Measurements from ENCODE around the gene EDEM2. TPM values are rescaled to one million over a fixed set of nuclear protein-coding genes. Genes with fewer than 3 reads are reported as not detected.
A peak's percentile ranks its signal among the peaks of the same experiment; 100 is the strongest.

The EDEM2 gene
- total and polyA plus RNA-seq, 2 of the 13 experiments (the other 11 are each of a cell fraction or from before 2014, with no cell fraction given) = 33.1 to 46.9 TPM

DNA sequence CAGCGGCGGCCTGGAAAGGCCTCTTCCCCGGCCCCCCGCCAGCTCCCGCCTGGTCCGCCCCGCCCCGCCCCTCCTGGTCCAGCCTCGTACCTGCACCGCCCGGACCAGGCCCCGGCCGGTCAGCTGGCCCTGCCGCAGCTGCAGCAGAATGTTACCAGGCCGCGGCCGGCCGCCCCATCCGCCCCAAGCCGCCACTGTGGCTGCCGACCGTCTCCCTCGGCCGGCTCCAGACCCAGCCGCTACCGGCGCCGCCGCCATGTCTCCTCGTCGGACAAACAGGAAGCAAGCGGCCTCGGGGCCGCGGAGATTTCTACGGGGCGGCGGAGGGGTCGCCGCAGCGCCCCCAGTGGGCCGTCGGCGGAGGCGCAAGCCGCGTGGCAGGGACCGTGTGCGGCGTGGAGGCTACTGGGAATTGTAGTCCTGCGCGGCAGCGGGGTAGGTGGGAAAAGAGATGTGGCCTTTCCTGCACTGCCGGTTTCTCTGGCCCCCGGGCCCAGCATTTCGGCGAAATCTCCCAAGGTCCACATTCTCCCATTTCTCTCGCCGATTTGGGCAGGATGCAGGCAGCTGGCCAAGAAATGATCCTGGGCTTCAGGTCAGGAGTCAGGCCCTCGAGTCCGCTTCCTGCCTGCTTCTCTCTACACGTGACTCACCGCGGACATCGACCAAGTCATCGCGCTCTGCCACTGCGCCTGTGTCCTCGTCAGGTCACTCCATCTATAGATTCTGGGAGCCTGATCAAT, 54.4 kb downstream of the EDEM2 start, which contains the start of gene TRPC4AP (continued):
- TF ChIP-seq, protein P1, sequence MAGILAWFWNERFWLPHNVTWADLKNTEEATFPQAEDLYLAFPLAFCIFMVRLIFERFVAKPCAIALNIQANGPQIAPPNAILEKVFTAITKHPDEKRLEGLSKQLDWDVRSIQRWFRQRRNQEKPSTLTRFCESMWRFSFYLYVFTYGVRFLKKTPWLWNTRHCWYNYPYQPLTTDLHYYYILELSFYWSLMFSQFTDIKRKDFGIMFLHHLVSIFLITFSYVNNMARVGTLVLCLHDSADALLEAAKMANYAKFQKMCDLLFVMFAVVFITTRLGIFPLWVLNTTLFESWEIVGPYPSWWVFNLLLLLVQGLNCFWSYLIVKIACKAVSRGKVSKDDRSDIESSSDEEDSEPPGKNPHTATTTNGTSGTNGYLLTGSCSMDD (CRISPR knock-in tag; IDR thresholded peaks at IDR 0.05) = peak; percentile 8; the same call in 1 of the 2 replicates
- TF ChIP-seq, protein P2, sequence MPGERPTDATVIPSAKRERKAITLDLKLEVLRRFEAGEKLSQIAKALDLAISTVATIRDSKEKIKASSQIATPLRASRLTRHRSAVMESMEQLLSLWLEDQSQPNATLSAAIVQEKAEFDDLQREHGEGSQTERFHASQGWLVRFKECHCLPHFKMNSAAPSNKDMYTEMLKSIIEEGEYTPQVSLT (CRISPR knock-in tag; IDR thresholded peaks at IDR 0.05; ENCODE audit: borderline replicate concordance, low read depth) = no peak; the same call in 1 of the 2 replicates
- TF ChIP-seq SETDB1 (CRISPR knock-in tag; IDR thresholded peaks at IDR 0.05; ENCODE audit: borderline replicate concordance) (no peak), FIP1L1 (IDR thresholded peaks at IDR 0.05; ENCODE audit: borderline replicate concordance, insufficient read depth, low read depth, low read length) (peak; percentile 77; the same call in 1 of the 2 replicates), ZNF841 (CRISPR knock-in tag; IDR thresholded peaks at IDR 0.05; ENCODE audit: borderline replicate concordance) (0 out of 2 replicates have a peak, but pooled peaks have one; percentile 26), SP1 (IDR thresholded peaks at IDR 0.05) (no peak), SP1 (CRISPR knock-in tag; IDR thresholded peaks at IDR 0.05) (no peak; the same call in 1 of the 2 replicates), ZNF569 (CRISPR knock-in tag; IDR thresholded peaks at IDR 0.05; ENCODE audit: borderline replicate concordance) (peak; percentile 93; the same call in 1 of the 2 replicates), CHD2 (IDR thresholded peaks at IDR 0.05; ENCODE audit: low read depth, low read length) (peak; percentile 17; the same call in 1 of the 2 replicates), ZNF567 (CRISPR knock-in tag; IDR thresholded peaks at IDR 0.05; ENCODE audit: borderline replicate concordance) (no peak; the same call in 1 of the 2 replicates), ARNTL (CRISPR knock-in tag; IDR thresholded peaks at IDR 0.05) (peak; percentile 99), ZNF101 (CRISPR knock-in tag; IDR thresholded peaks at IDR 0.05; ENCODE audit: borderline replicate concordance, low read depth) (0 out of 2 replicates have a peak, but pooled peaks have one; percentile 26), TCF7 (IDR thresholded peaks at IDR 0.05; ENCODE audit: low read depth) (no peak), FOXO1 (CRISPR knock-in tag; IDR thresholded peaks at IDR 0.05) (peak; percentile 46; the same call in 1 of the 2 replicates), NFIC (IDR thresholded peaks at IDR 0.05; ENCODE audit: low read length) (peak; percentile 55; the same call in 1 of the 2 replicates), PITX1 (CRISPR knock-in tag; IDR thresholded peaks at IDR 0.05) (peak; percentile 83), CREM (IDR thresholded peaks at IDR 0.05) (peak; percentile 88), CREM (CRISPR knock-in tag; IDR thresholded peaks at IDR 0.05) (no peak; the same call in 1 of the 2 replicates), PHF20 (CRISPR knock-in tag; IDR thresholded peaks at IDR 0.05) (peak; percentile 91)
- TF ChIP-seq, protein P3, sequence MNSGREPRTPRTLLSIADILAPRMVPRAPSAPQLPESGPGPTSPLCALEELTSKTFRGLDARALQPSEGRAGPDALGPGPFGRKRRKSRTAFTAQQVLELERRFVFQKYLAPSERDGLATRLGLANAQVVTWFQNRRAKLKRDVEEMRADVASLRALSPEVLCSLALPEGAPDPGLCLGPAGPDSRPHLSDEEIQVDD (CRISPR knock-in tag; IDR thresholded peaks at IDR 0.05; ENCODE audit: borderline replicate concordance) = peak; percentile 96
- TF ChIP-seq, protein P4, sequence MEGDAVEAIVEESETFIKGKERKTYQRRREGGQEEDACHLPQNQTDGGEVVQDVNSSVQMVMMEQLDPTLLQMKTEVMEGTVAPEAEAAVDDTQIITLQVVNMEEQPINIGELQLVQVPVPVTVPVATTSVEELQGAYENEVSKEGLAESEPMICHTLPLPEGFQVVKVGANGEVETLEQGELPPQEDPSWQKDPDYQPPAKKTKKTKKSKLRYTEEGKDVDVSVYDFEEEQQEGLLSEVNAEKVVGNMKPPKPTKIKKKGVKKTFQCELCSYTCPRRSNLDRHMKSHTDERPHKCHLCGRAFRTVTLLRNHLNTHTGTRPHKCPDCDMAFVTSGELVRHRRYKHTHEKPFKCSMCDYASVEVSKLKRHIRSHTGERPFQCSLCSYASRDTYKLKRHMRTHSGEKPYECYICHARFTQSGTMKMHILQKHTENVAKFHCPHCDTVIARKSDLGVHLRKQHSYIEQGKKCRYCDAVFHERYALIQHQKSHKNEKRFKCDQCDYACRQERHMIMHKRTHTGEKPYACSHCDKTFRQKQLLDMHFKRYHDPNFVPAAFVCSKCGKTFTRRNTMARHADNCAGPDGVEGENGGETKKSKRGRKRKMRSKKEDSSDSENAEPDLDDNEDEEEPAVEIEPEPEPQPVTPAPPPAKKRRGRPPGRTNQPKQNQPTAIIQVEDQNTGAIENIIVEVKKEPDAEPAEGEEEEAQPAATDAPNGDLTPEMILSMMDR (CRISPR knock-in tag; IDR thresholded peaks at IDR 0.05) = peak; percentile 99
- TF ChIP-seq, protein P5, sequence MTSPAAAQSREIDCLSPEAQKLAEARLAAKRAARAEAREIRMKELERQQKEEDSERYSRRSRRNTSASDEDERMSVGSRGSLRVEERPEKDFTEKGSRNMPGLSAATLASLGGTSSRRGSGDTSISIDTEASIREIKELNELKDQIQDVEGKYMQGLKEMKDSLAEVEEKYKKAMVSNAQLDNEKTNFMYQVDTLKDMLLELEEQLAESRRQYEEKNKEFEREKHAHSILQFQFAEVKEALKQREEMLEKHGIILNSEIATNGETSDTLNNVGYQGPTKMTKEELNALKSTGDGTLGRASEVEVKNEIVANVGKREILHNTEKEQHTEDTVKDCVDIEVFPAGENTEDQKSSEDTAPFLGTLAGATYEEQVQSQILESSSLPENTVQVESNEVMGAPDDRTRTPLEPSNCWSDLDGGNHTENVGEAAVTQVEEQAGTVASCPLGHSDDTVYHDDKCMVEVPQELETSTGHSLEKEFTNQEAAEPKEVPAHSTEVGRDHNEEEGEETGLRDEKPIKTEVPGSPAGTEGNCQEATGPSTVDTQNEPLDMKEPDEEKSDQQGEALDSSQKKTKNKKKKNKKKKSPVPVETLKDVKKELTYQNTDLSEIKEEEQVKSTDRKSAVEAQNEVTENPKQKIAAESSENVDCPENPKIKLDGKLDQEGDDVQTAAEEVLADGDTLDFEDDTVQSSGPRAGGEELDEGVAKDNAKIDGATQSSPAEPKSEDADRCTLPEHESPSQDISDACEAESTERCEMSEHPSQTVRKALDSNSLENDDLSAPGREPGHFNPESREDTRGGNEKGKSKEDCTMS (CRISPR knock-in tag; conservative IDR thresholded peaks at IDR 0.05) = no peak; the same call in 1 of the 2 replicates

Measured in HepG2 (cell line).